ENCODE measurements around the gene CLEC1B.
"Not testable (repeated sequence)": the region's sequence is repeated elsewhere in the genome, so short reads cannot be mapped to it uniquely, and the experiment has no call there.

Gene CLEC1B

GRCh38 chr12:9992296-9992695 is 6.6 kb downstream of the CLEC1B start:
- H3K4me1 ChIP-seq (ENCODE audit: low read length), result peaks cover 8% of the 10 kb centered on the region; the same call in 1 of the 2 replicates
- no peak overlapping the region for H2AFZ ChIP-seq (ENCODE audit: low read depth, low read length)
- H3K27ac ChIP-seq (ENCODE audit: low read length), result no peak overlapping the region
- no peaks in the 10 kb centered on the region for H3K79me2 ChIP-seq (ENCODE audit: low read length)
- H3K4me3 ChIP-seq (ENCODE audit: low read length), result 0 out of 2 replicates have a peak overlapping the region, but pooled peaks have one; percentile 12
- H3K9me3 ChIP-seq (ENCODE audit: insufficient read depth, low read length), result no peaks in the 10 kb centered on the region
- H3K36me3 ChIP-seq (replicated peaks; ENCODE audit: low read depth, low read length), result no peaks in the 10 kb centered on the region
- H4K20me1 ChIP-seq (ENCODE audit: insufficient read depth, low read length), result no peaks in the 10 kb centered on the region
- no peak overlapping the region for H3K9ac ChIP-seq (ENCODE audit: low read length)
- H3K27me3 ChIP-seq (ENCODE audit: low read depth, low read length), result peaks cover 23% of the 10 kb centered on the region
- H3K4me2 ChIP-seq (ENCODE audit: low read length), result peak overlapping the region; percentile 33
- TF ChIP-seq, protein P1, sequence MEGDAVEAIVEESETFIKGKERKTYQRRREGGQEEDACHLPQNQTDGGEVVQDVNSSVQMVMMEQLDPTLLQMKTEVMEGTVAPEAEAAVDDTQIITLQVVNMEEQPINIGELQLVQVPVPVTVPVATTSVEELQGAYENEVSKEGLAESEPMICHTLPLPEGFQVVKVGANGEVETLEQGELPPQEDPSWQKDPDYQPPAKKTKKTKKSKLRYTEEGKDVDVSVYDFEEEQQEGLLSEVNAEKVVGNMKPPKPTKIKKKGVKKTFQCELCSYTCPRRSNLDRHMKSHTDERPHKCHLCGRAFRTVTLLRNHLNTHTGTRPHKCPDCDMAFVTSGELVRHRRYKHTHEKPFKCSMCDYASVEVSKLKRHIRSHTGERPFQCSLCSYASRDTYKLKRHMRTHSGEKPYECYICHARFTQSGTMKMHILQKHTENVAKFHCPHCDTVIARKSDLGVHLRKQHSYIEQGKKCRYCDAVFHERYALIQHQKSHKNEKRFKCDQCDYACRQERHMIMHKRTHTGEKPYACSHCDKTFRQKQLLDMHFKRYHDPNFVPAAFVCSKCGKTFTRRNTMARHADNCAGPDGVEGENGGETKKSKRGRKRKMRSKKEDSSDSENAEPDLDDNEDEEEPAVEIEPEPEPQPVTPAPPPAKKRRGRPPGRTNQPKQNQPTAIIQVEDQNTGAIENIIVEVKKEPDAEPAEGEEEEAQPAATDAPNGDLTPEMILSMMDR (IDR thresholded peaks at IDR 0.05; ENCODE audit: low read depth, low read length), result no peak
- TF ChIP-seq EZH2phosphoT487 (IDR thresholded peaks at IDR 0.05; ENCODE audit: low read depth), result no peak

DNA sequence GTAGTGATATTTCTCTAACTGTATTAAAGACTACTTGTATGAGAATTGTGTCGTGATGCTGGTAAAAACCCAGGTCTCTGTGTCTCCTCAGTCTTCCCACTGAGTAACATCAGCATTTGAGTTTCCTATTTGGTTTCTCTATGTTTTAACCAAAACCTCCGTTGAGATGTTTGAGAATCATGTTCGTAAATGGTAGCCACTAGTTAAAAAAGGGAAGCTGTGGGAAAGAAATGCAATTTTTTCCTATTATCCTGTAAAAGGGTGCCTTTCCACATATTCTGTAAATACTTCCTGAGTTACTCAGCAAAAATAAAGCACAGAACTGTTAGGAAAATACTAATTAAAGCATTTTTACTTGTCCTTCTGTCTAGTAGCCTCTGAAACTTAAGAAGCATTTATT is 7.0 kb downstream of the CLEC1B start:
- no peaks in the 10 kb centered on the region for H3K36me3 ChIP-seq (replicated peaks; ENCODE audit: low read depth, low read length)
- H3K27ac ChIP-seq (ENCODE audit: low read length), result no peak overlapping the region
- no peak overlapping the region for H2AFZ ChIP-seq (ENCODE audit: low read depth, low read length)
- TF ChIP-seq, protein P1 (IDR thresholded peaks at IDR 0.05; ENCODE audit: low read depth, low read length), result no peak
- no peak for TF ChIP-seq EZH2phosphoT487 (IDR thresholded peaks at IDR 0.05; ENCODE audit: low read depth)
- H3K9ac ChIP-seq (ENCODE audit: low read length), result no peak overlapping the region
- H3K27me3 ChIP-seq (ENCODE audit: low read depth, low read length), result peaks cover 23% of the 10 kb centered on the region
- no peaks in the 10 kb centered on the region for H4K20me1 ChIP-seq (ENCODE audit: insufficient read depth, low read length)
- H3K4me3 ChIP-seq (ENCODE audit: low read length), result 0 out of 2 replicates have a peak overlapping the region, but pooled peaks have one; percentile 12
- peak overlapping the region; percentile 33 for H3K4me2 ChIP-seq (ENCODE audit: low read length)
- peaks cover 8% of the 10 kb centered on the region; the same call in 1 of the 2 replicates for H3K4me1 ChIP-seq (ENCODE audit: low read length)
- H3K79me2 ChIP-seq (ENCODE audit: low read length), result no peaks in the 10 kb centered on the region
- no peaks in the 10 kb centered on the region for H3K9me3 ChIP-seq (ENCODE audit: insufficient read depth, low read length)

GRCh38 chr12:9980126-9980525 is 18.8 kb downstream of the CLEC1B start:
- no peaks in the 10 kb centered on the region for H3K9me3 ChIP-seq (ENCODE audit: insufficient read depth, low read length)
- H4K20me1 ChIP-seq (ENCODE audit: insufficient read depth, low read length), result no peaks in the 10 kb centered on the region
- H3K9ac ChIP-seq (ENCODE audit: low read length), result no peak overlapping the region
- H3K4me1 ChIP-seq (ENCODE audit: low read length), result no peaks in the 10 kb centered on the region
- no peak overlapping the region for H3K4me3 ChIP-seq (ENCODE audit: low read length)
- H3K36me3 ChIP-seq (replicated peaks; ENCODE audit: low read depth, low read length), result no peaks in the 10 kb centered on the region
- no peak overlapping the region for H2AFZ ChIP-seq (ENCODE audit: low read depth, low read length)
- TF ChIP-seq, protein P1 (IDR thresholded peaks at IDR 0.05; ENCODE audit: low read depth, low read length), result no peak
- no peak for TF ChIP-seq EZH2phosphoT487 (IDR thresholded peaks at IDR 0.05; ENCODE audit: low read depth)
- no peak overlapping the region for H3K4me2 ChIP-seq (ENCODE audit: low read length)
- no peak overlapping the region for H3K27ac ChIP-seq (ENCODE audit: low read length)
- no peaks in the 10 kb centered on the region for H3K27me3 ChIP-seq (ENCODE audit: low read depth, low read length)
- H3K79me2 ChIP-seq (ENCODE audit: low read length), result no peaks in the 10 kb centered on the region

GRCh38 chr12:9977916-9978315 is 21.0 kb downstream of the CLEC1B start:
- Histone ChIP-seq H3K4me3 (ENCODE audit: low read length) (no peak overlapping the region), H3K9me3 (ENCODE audit: insufficient read depth, low read length) (no peaks in the 10 kb centered on the region), H3K27me3 (ENCODE audit: low read depth, low read length) (no peaks in the 10 kb centered on the region), H3K79me2 (ENCODE audit: low read length) (no peaks in the 10 kb centered on the region), H3K36me3 (replicated peaks; ENCODE audit: low read depth, low read length) (no peaks in the 10 kb centered on the region), H2AFZ (ENCODE audit: low read depth, low read length) (no peak overlapping the region), H3K27ac (ENCODE audit: low read length) (no peak overlapping the region), H3K9ac (ENCODE audit: low read length) (no peak overlapping the region), H4K20me1 (ENCODE audit: insufficient read depth, low read length) (no peaks in the 10 kb centered on the region), H3K4me1 (ENCODE audit: low read length) (no peaks in the 10 kb centered on the region), H3K4me2 (ENCODE audit: low read length) (no peak overlapping the region)
- TF ChIP-seq, protein P1 (IDR thresholded peaks at IDR 0.05; ENCODE audit: low read depth, low read length), result no peak
- TF ChIP-seq EZH2phosphoT487 (IDR thresholded peaks at IDR 0.05; ENCODE audit: low read depth), result no peak

DNA sequence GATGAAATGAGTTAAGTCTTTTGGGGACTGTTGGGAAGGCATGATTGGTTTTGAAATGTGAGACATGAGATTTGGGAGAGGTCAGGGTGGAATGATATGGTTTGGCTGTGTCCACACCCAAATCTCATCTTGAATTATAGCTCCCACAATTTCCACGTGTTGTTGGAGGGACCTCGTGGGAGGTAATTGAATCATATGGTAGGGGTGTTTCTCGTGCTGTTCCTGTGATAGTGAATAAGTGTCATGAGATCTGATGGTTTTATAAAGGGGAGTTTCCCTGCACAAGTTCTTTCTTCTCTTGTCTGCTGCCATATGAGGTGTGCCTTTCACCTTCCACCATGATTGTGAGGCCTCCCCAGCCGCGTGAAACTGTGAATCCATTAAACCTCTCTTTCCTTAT is 22.3 kb downstream of the CLEC1B start:
- H3K9ac ChIP-seq (ENCODE audit: low read length); H3K36me3 ChIP-seq (replicated peaks; ENCODE audit: low read depth, low read length); H2AFZ ChIP-seq (ENCODE audit: low read depth, low read length); H3K27ac ChIP-seq (ENCODE audit: low read length); H3K4me1 ChIP-seq (ENCODE audit: low read length); H3K4me3 ChIP-seq (ENCODE audit: low read length); H3K79me2 ChIP-seq (ENCODE audit: low read length); H3K4me2 ChIP-seq (ENCODE audit: low read length); H4K20me1 ChIP-seq (ENCODE audit: insufficient read depth, low read length); H3K9me3 ChIP-seq (ENCODE audit: insufficient read depth, low read length); H3K27me3 ChIP-seq (ENCODE audit: low read depth, low read length): not testable (repeated sequence)
